A549 treated with dexamethasone at 1 μM for 4 hours (cell line): ENCODE measurements around the gene SENP6. TPM values are rescaled to one million over a fixed set of nuclear protein-coding genes. Genes with fewer than 3 reads are reported as not detected.

ENCODE experiments used
- total RNA-seq: library from RNA; stranded (reverse); fragments of 200-300 nt; extraction: Qiagen RNA extraction; gene quantifications from 5 replicates; pipeline ENCODE4 v1.2.3, GENCODE V29; 2022

SENP6 gene, protein sequence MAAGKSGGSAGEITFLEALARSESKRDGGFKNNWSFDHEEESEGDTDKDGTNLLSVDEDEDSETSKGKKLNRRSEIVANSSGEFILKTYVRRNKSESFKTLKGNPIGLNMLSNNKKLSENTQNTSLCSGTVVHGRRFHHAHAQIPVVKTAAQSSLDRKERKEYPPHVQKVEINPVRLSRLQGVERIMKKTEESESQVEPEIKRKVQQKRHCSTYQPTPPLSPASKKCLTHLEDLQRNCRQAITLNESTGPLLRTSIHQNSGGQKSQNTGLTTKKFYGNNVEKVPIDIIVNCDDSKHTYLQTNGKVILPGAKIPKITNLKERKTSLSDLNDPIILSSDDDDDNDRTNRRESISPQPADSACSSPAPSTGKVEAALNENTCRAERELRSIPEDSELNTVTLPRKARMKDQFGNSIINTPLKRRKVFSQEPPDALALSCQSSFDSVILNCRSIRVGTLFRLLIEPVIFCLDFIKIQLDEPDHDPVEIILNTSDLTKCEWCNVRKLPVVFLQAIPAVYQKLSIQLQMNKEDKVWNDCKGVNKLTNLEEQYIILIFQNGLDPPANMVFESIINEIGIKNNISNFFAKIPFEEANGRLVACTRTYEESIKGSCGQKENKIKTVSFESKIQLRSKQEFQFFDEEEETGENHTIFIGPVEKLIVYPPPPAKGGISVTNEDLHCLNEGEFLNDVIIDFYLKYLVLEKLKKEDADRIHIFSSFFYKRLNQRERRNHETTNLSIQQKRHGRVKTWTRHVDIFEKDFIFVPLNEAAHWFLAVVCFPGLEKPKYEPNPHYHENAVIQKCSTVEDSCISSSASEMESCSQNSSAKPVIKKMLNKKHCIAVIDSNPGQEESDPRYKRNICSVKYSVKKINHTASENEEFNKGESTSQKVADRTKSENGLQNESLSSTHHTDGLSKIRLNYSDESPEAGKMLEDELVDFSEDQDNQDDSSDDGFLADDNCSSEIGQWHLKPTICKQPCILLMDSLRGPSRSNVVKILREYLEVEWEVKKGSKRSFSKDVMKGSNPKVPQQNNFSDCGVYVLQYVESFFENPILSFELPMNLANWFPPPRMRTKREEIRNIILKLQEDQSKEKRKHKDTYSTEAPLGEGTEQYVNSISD
- 32.6 to 34.8 TPM (median 32.8 TPM) in 5 replicates for total RNA-seq

GRCh38 chr6:75601304-75602245, at the start of gene SENP6:
SENP6 (plus strand) TSS chr6:75601880; CDS start chr6:75602525, 645 bp downstream.

DNA sequence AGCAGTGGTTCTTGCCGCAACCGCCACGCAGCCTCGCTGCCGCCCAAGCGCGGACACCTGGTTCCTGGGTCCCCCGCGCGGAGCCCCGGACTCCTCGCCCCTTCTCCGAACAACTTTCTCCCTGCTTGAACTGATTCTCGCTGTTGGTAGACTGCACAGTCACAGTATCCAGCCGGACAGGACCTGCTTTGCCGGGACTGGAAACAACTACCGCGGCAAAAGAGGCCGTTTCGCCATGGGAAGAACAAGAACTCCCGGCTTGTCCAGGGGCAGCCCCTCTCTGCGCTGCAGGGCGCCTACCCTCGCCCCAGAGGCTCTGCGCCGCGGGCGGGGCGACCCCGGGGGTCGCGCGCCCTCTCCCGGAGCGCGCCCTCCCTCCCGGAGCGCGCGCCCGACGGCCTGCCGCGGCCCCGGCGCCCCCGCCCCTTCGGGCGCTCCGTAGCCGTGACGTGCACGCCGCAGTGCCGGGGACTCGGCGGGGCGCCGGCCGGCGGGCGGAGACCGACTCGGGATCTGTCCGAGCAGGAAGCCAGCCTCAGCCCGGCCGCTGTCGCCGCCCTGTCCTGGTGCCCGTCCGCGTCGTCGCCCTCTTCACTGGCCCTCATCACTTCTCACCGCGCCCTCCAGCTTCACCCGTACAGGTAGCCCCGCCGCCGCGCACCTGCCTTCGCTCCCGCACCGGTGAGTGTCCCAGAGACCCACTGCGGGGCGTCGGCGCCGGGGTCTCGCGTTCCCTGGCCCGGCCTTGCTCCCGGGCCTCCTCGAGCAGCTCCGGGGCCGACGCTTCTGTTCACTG, 147.3 kb downstream of the SENP6 start, which contains the start of gene MYO6:
Gene MYO6 (plus strand): TSS at position 497 of the 796 bp plus-strand sequence. CDS start 68,309 bp downstream, outside the sequence.

Other genes starting within 250 kb of the SENP6 start
- gene FILIP1, start 108.1 kb upstream of the SENP6 start, total RNA-seq, result 0.22 to 0.40 TPM (median 0.35 TPM) in 5 replicates
- gene MYO6, start 147.4 kb downstream of the SENP6 start, total RNA-seq, result 6.1 to 8.7 TPM (median 7.1 TPM) in 5 replicates